ENCODE measurements around the gene CLVS2. TPM values are rescaled to one million over a fixed set of nuclear protein-coding genes. Genes with fewer than 3 reads are reported as not detected.

The CLVS2 gene
- polyA plus RNA-seq = under 1 TPM in 2 of 4 donors, not detected in 2; 0.06 to 0.40 TPM
- long read RNA-seq, donor 1 = 0 reads
- long read RNA-seq, donor 2 = 0 reads
- long read RNA-seq, donor 3 = 0 reads
- long read RNA-seq, donor 4 = 0 reads
- long read RNA-seq, donor 5 = 0 reads
- long read RNA-seq, donor 6 = 0 reads
- long read RNA-seq, donor 7 = 0 reads
- long read RNA-seq, donor 8 = 0 reads
- long read RNA-seq, donor 9 = 0 reads
- long read RNA-seq, donor 10 = 0 reads

GRCh38 chr6:122995921-122996793 is at the start of gene CLVS2:
TSS of gene CLVS2 (plus strand) at chr6:122996235. CDS start at chr6:122997778, 1,543 bp downstream.
- Histone ChIP-seq H3K27ac (ENCODE audit: low read depth in 1 of 3, low read length in 2 of 3) (peak within 1 kb of the TSS in 1 of 3 donors; percentile 14), H3K4me1 (ENCODE audit: control insufficient read depth in 3 of 3, insufficient read depth in 2 of 3, low read depth in 1 of 3, low read length in 2 of 3) (peaks cover 0 to 4% (median 0%) of the 10 kb centered on the region in 3 donors), H3K4me3 (ENCODE audit: low read depth in 1 of 3, low read length in 3 of 3) (peak within 1 kb of the TSS in 1 of 3 donors; percentile 30), H3K36me3 (ENCODE audit: control insufficient read depth in 3 of 3, insufficient read depth in 2 of 3, low read depth in 1 of 3, low read length in 3 of 3) (no peaks in the 10 kb centered on the region), H3K27me3 (ENCODE audit: control insufficient read depth in 3 of 3, insufficient read depth in 3 of 3, low read length in 3 of 3) (peaks cover 0 to 35% (median 20%) of the 10 kb centered on the region in 3 donors), H3K9me3 (ENCODE audit: control insufficient read depth in 2 of 2, insufficient read depth in 1 of 2, low read depth in 1 of 2, low read length in 1 of 2) (peaks cover 0 to 2% of the 10 kb centered on the region in 2 donors)
- WGBS, 3 donors = 2 to 8% (median 3%) methylated on average over 52 to 75 of the region's 75 CpGs
- peak in 1 of 2 donors; percentile 35 for DNase-seq
- FAIRE-seq = no peak

GRCh38 chr6:122947355-122947754 is 48.7 kb upstream of the CLVS2 start:
- DNase-seq (peak; percentile 8 to 18), FAIRE-seq (no peak)

GRCh38 chr6:122953766-122954165 is 42.3 kb upstream of the CLVS2 start:
- Histone ChIP-seq H3K36me3 (ENCODE audit: control insufficient read depth in 3 of 3, insufficient read depth in 2 of 3, low read depth in 1 of 3, low read length in 3 of 3) (no peaks in the 10 kb centered on the region), H3K4me1 (ENCODE audit: control insufficient read depth in 3 of 3, insufficient read depth in 2 of 3, low read depth in 1 of 3, low read length in 2 of 3) (no peaks in the 10 kb centered on the region), H3K4me3 (ENCODE audit: low read depth in 1 of 3, low read length in 3 of 3) (no peak overlapping the region), H3K27me3 (ENCODE audit: control insufficient read depth in 3 of 3, insufficient read depth in 3 of 3, low read length in 3 of 3) (no peaks in the 10 kb centered on the region), H3K9me3 (ENCODE audit: control insufficient read depth in 2 of 2, insufficient read depth in 1 of 2, low read depth in 1 of 2, low read length in 1 of 2) (peaks cover 0 to 11% of the 10 kb centered on the region in 2 donors), H3K27ac (ENCODE audit: low read depth in 1 of 3, low read length in 2 of 3) (no peak overlapping the region)
- 88 to 100% (median 88%) methylated on average over 1 of the region's 1 CpG for WGBS, 3 donors
- FAIRE-seq (no peak), DNase-seq (no peak)

More at GRCh38 chr6:122947355-122947754, 48.7 kb upstream of the CLVS2 start:
- no peaks in the 10 kb centered on the region for H3K36me3 ChIP-seq (ENCODE audit: control insufficient read depth in 3 of 3, insufficient read depth in 2 of 3, low read depth in 1 of 3, low read length in 3 of 3)
- H3K4me1 ChIP-seq (ENCODE audit: control insufficient read depth in 3 of 3, insufficient read depth in 2 of 3, low read depth in 1 of 3, low read length in 2 of 3) = no peaks in the 10 kb centered on the region
- no peak overlapping the region for H3K4me3 ChIP-seq (ENCODE audit: low read depth in 1 of 3, low read length in 3 of 3)
- H3K9me3 ChIP-seq (ENCODE audit: control insufficient read depth in 2 of 2, insufficient read depth in 1 of 2, low read depth in 1 of 2, low read length in 1 of 2) = no peaks in the 10 kb centered on the region
- no peak overlapping the region for H3K27ac ChIP-seq (ENCODE audit: low read depth in 1 of 3, low read length in 2 of 3)
- no peaks in the 10 kb centered on the region for H3K27me3 ChIP-seq (ENCODE audit: control insufficient read depth in 3 of 3, insufficient read depth in 3 of 3, low read length in 3 of 3)

- Histone ChIP-seq H3K4me3 (ENCODE audit: low read depth in 1 of 3, low read length in 3 of 3) (no peak overlapping the region), H3K36me3 (ENCODE audit: control insufficient read depth in 3 of 3, insufficient read depth in 2 of 3, low read depth in 1 of 3, low read length in 3 of 3) (no peaks in the 10 kb centered on the region), H3K4me1 (ENCODE audit: control insufficient read depth in 3 of 3, insufficient read depth in 2 of 3, low read depth in 1 of 3, low read length in 2 of 3) (no peaks in the 10 kb centered on the region), H3K9me3 (ENCODE audit: control insufficient read depth in 2 of 2, insufficient read depth in 1 of 2, low read depth in 1 of 2, low read length in 1 of 2) (peaks cover 0 to 11% of the 10 kb centered on the region in 2 donors), H3K27ac (ENCODE audit: low read depth in 1 of 3, low read length in 2 of 3) (no peak overlapping the region), H3K27me3 (ENCODE audit: control insufficient read depth in 3 of 3, insufficient read depth in 3 of 3, low read length in 3 of 3) (no peaks in the 10 kb centered on the region)
- DNase-seq (no peak), FAIRE-seq (no peak)
- 87 to 96% (median 93%) methylated on average over 2 of the region's 2 CpGs for WGBS, 3 donors
Observed at GRCh38 chr6:122956376-122956775, 39.7 kb upstream of the CLVS2 start.

GRCh38 chr6:122962000-122962624 is 33.9 kb upstream of the CLVS2 start:
- Histone ChIP-seq H3K27ac (ENCODE audit: low read depth in 1 of 3, low read length in 2 of 3) (no peak overlapping the region), H3K27me3 (ENCODE audit: control insufficient read depth in 3 of 3, insufficient read depth in 3 of 3, low read length in 3 of 3) (no peaks in the 10 kb centered on the region), H3K36me3 (ENCODE audit: control insufficient read depth in 3 of 3, insufficient read depth in 2 of 3, low read depth in 1 of 3, low read length in 3 of 3) (no peaks in the 10 kb centered on the region), H3K9me3 (ENCODE audit: control insufficient read depth in 2 of 2, insufficient read depth in 1 of 2, low read depth in 1 of 2, low read length in 1 of 2) (no peaks in the 10 kb centered on the region), H3K4me3 (ENCODE audit: low read depth in 1 of 3, low read length in 3 of 3) (no peak overlapping the region), H3K4me1 (ENCODE audit: control insufficient read depth in 3 of 3, insufficient read depth in 2 of 3, low read depth in 1 of 3, low read length in 2 of 3) (no peaks in the 10 kb centered on the region)
- DNase-seq (no peak), FAIRE-seq (no peak)

- FAIRE-seq (no peak), DNase-seq (no peak)
- Histone ChIP-seq H3K27ac (ENCODE audit: low read depth in 1 of 3, low read length in 2 of 3) (no peak overlapping the region), H3K36me3 (ENCODE audit: control insufficient read depth in 3 of 3, insufficient read depth in 2 of 3, low read depth in 1 of 3, low read length in 3 of 3) (no peaks in the 10 kb centered on the region), H3K4me1 (ENCODE audit: control insufficient read depth in 3 of 3, insufficient read depth in 2 of 3, low read depth in 1 of 3, low read length in 2 of 3) (no peaks in the 10 kb centered on the region), H3K27me3 (ENCODE audit: control insufficient read depth in 3 of 3, insufficient read depth in 3 of 3, low read length in 3 of 3) (no peaks in the 10 kb centered on the region), H3K9me3 (ENCODE audit: control insufficient read depth in 2 of 2, insufficient read depth in 1 of 2, low read depth in 1 of 2, low read length in 1 of 2) (no peaks in the 10 kb centered on the region), H3K4me3 (ENCODE audit: low read depth in 1 of 3, low read length in 3 of 3) (no peak overlapping the region)
- 57 to 78% (median 59%) methylated on average over 1 of the region's 1 CpG for WGBS, 3 donors
Observed at GRCh38 chr6:122969999-122970533, 26.0 kb upstream of the CLVS2 start.

- FAIRE-seq (no peak), DNase-seq (no peak)
- Histone ChIP-seq H3K36me3 (ENCODE audit: control insufficient read depth in 3 of 3, insufficient read depth in 2 of 3, low read depth in 1 of 3, low read length in 3 of 3) (no peaks in the 10 kb centered on the region), H3K9me3 (ENCODE audit: control insufficient read depth in 2 of 2, insufficient read depth in 1 of 2, low read depth in 1 of 2, low read length in 1 of 2) (no peaks in the 10 kb centered on the region), H3K4me3 (ENCODE audit: low read depth in 1 of 3, low read length in 3 of 3) (no peak overlapping the region), H3K4me1 (ENCODE audit: control insufficient read depth in 3 of 3, insufficient read depth in 2 of 3, low read depth in 1 of 3, low read length in 2 of 3) (no peaks in the 10 kb centered on the region), H3K27me3 (ENCODE audit: control insufficient read depth in 3 of 3, insufficient read depth in 3 of 3, low read length in 3 of 3) (no peaks in the 10 kb centered on the region), H3K27ac (ENCODE audit: low read depth in 1 of 3, low read length in 2 of 3) (no peak overlapping the region)
- 81 to 84% (median 81%) methylated on average over 4 of the region's 4 CpGs for WGBS, 3 donors
Observed at GRCh38 chr6:122977180-122977579, 18.9 kb upstream of the CLVS2 start.

- Histone ChIP-seq H3K9me3 (ENCODE audit: control insufficient read depth in 2 of 2, insufficient read depth in 1 of 2, low read depth in 1 of 2, low read length in 1 of 2) (peaks cover 0 to 3% of the 10 kb centered on the region in 2 donors), H3K4me1 (ENCODE audit: control insufficient read depth in 3 of 3, insufficient read depth in 2 of 3, low read depth in 1 of 3, low read length in 2 of 3) (no peaks in the 10 kb centered on the region), H3K27ac (ENCODE audit: low read depth in 1 of 3, low read length in 2 of 3) (no peak overlapping the region), H3K36me3 (ENCODE audit: control insufficient read depth in 3 of 3, insufficient read depth in 2 of 3, low read depth in 1 of 3, low read length in 3 of 3) (no peaks in the 10 kb centered on the region), H3K27me3 (ENCODE audit: control insufficient read depth in 3 of 3, insufficient read depth in 3 of 3, low read length in 3 of 3) (no peaks in the 10 kb centered on the region), H3K4me3 (ENCODE audit: low read depth in 1 of 3, low read length in 3 of 3) (no peak overlapping the region)
- FAIRE-seq = no peak
- WGBS, 3 donors = 31 to 70% (median 66%) methylated on average over 2 of the region's 2 CpGs
- DNase-seq = no peak
Observed at GRCh38 chr6:122984393-122984792, 11.6 kb upstream of the CLVS2 start.
